HepG2 (cell line): ENCODE measurements around the gene INPP5K. TPM values are rescaled to one million over a fixed set of nuclear protein-coding genes. Genes with fewer than 3 reads are reported as not detected.

Source experiments
- ARID5B ChIP-seq: IDR thresholded peaks from 2 replicates; pipeline ENCODE4 v1.4.0; 2020; ENCODE audit warnings: mild to moderate bottlenecking, missing genetic modification reagents
- ATRX ChIP-seq: sonication (generic); formaldehyde crosslinking; IDR thresholded peaks from 2 replicates; pipeline ENCODE4 v1.4.0; 2020; ENCODE audit warnings: missing genetic modification reagents, borderline replicate concordance
- DPF2 ChIP-seq: sonication (generic); formaldehyde crosslinking; IDR thresholded peaks from 2 replicates; pipeline ENCODE4 v1.4.0; 2020; ENCODE audit warnings: mild to moderate bottlenecking, low read depth, missing genetic modification reagents, borderline replicate concordance
- HNRNPL ChIP-seq: fragments of 200-400 bp; formaldehyde crosslinking; IDR thresholded peaks from 2 replicates; pipeline ENCODE4 v1.6.1; 2017; ENCODE audit warnings: mild to moderate bottlenecking, low read depth, low read length
- MEF2D ChIP-seq: sonication (generic); formaldehyde crosslinking; IDR thresholded peaks from 2 replicates; pipeline ENCODE4 v1.5.1; 2020; ENCODE audit warnings: mild to moderate bottlenecking, missing genetic modification reagents
- NFKB2 ChIP-seq: sonication (generic); formaldehyde crosslinking; IDR thresholded peaks from 2 replicates; pipeline ENCODE4 v1.4.0; 2020; ENCODE audit warnings: missing genetic modification reagents, borderline replicate concordance
- NR3C1 ChIP-seq: sonication (generic); formaldehyde crosslinking; IDR thresholded peaks from 2 replicates; pipeline ENCODE4 v1.4.0; 2020; ENCODE audit warnings: missing genetic modification reagents
- PATZ1 ChIP-seq: sonication (generic); formaldehyde crosslinking; IDR thresholded peaks from 2 replicates; pipeline ENCODE4 v1.4.0; 2020; ENCODE audit warnings: missing genetic modification reagents
- PHF20 ChIP-seq: sonication (generic); formaldehyde crosslinking; IDR thresholded peaks from 2 replicates; pipeline ENCODE4 v1.5.0; 2020; ENCODE audit warnings: mild to moderate bottlenecking, missing genetic modification reagents
- PHF8 ChIP-seq: sonication (generic); formaldehyde crosslinking; IDR thresholded peaks from 2 replicates; pipeline ENCODE4 v1.5.0; 2020; ENCODE audit warnings: missing genetic modification reagents
- RFX1 ChIP-seq: fragments of 450-650 bp; IDR thresholded peaks from 2 replicates; pipeline ENCODE4 v1.6.1; 2017
- SOX5 ChIP-seq: IDR thresholded peaks from 2 replicates; pipeline ENCODE4 v1.6.1; 2016; ENCODE audit warnings: borderline replicate concordance
- ZNF446 ChIP-seq: sonication (generic); formaldehyde crosslinking; IDR thresholded peaks from 2 replicates; pipeline ENCODE4 v1.5.0; 2020; ENCODE audit warnings: mild to moderate bottlenecking, missing genetic modification reagents
- ZNF577 ChIP-seq: sonication (generic); formaldehyde crosslinking; IDR thresholded peaks from 2 replicates; pipeline ENCODE4 v1.4.0; 2020; ENCODE audit warnings: mild to moderate bottlenecking, low read depth, missing genetic modification reagents, borderline replicate concordance
- ZNF691 ChIP-seq: sonication (generic); formaldehyde crosslinking; IDR thresholded peaks from 2 replicates; pipeline ENCODE4 v1.4.0; 2020; ENCODE audit warnings: missing genetic modification reagents, low read depth, mild to moderate bottlenecking, borderline replicate concordance
- ZNF839 ChIP-seq: sonication (generic); formaldehyde crosslinking; IDR thresholded peaks from 2 replicates; pipeline ENCODE4 v1.4.0; 2020; ENCODE audit warnings: missing genetic modification reagents, mild to moderate bottlenecking, borderline replicate concordance
- ZZZ3 ChIP-seq: sonication (generic); formaldehyde crosslinking; IDR thresholded peaks from 2 replicates; pipeline ENCODE4 v1.4.0; 2020; ENCODE audit warnings: missing genetic modification reagents, mild to moderate bottlenecking, borderline replicate concordance
- polyA plus RNA-seq, 8 experiments: library from polyadenylated mRNA; depleted of rRNA in 3 of 8; stranded (reverse) in 7 of 8; unstranded in 1 of 8; fragments of >200 nt; fragmentation: Illumina TruSeq in 4 of 8; extraction: Trizol in 4 of 8; gene quantifications; 2 replicates each; pipeline versions ENCODE4 v1.2.1 to v1.2.3, GENCODE V29; 2011 to 2016; ENCODE audit warnings: low read depth in 4 of 8, missing spikeins in 1 of 8, mixed read lengths in 1 of 8; ENCODE audit not compliant: insufficient read depth in 1 of 8
- total RNA-seq, 5 experiments: library from RNA; depleted of rRNA; stranded (reverse); fragments of >200 nt; fragmentation: Illumina TruSeq; extraction: Trizol; gene quantifications; 2 replicates each; pipeline ENCODE4 v1.2.3, GENCODE V29; 2016; ENCODE audit warnings: low read depth in 1 of 5

Gene INPP5K
- total and polyA plus RNA-seq, 2 of the 13 experiments (the other 11 are each of a cell fraction or from before 2014, with no cell fraction given): 4.8 to 9.6 TPM

GRCh38 chr17:1467898-1468492, 48.4 kb downstream of the INPP5K start (continued):
- TF ChIP-seq ZNF577 (CRISPR knock-in tag): no peak
- TF ChIP-seq ATRX (CRISPR knock-in tag): no peak
- TF ChIP-seq NFKB2 (CRISPR knock-in tag): peak; percentile 31; the same call in 1 of the 2 replicates
- peak; percentile 41; the same call in 1 of the 2 replicates for TF ChIP-seq ARID5B
- TF ChIP-seq RFX1: no peak
- TF ChIP-seq ZZZ3: no peak
- TF ChIP-seq PHF20: peak; percentile 51; the same call in 1 of the 2 replicates
- peak; percentile 63 for TF ChIP-seq SOX5 (CRISPR knock-in tag)
- no peak for TF ChIP-seq NR3C1 (CRISPR knock-in tag)
- TF ChIP-seq PATZ1 (CRISPR knock-in tag): peak; percentile 85; the same call in 1 of the 2 replicates
- no peak for TF ChIP-seq PHF8 (CRISPR knock-in tag)
- TF ChIP-seq ZNF839 (CRISPR knock-in tag): peak; percentile 26; the same call in 1 of the 2 replicates
- TF ChIP-seq ZNF691: 0 out of 2 replicates have a peak, but pooled peaks have one; percentile 46
- peak; percentile 80 for TF ChIP-seq MEF2D (CRISPR knock-in tag)
- TF ChIP-seq ZNF446: no peak
- TF ChIP-seq HNRNPL: no peak
- no peak; the same call in 1 of the 2 replicates for TF ChIP-seq DPF2
